Natural killer cell (primary cell): ENCODE results near the gene NAXD. TPM values are rescaled to one million over a fixed set of nuclear protein-coding genes. Genes with fewer than 3 reads are reported as not detected.

Experiments used
- ATAC-seq, 3 donors: fragments of 150-1000 bp in 2 of 3; fragments of 200-7000 bp in 1 of 3; cut with Tn5 transposase; 1 replicate in 1 of 3; 2 replicates in 2 of 3; pipeline ENCODE4 v1.10.0; 2021; ENCODE audit warnings: mild to moderate bottlenecking in 2 of 3, moderate library complexity in 2 of 3
- DNase-seq, 2 donors: peaks; one replicate each; pipeline versions ENCODE4 v3.0.0 to v3.0.0-alpha.2; 2013 to 2021; ENCODE audit warnings: mixed read lengths in 1 of 2
- H3K27ac ChIP-seq: one replicate; pipeline ENCODE4 v1.5.1; 2013; ENCODE audit warnings: mild to moderate bottlenecking, low read length
- H3K27me3 ChIP-seq: one replicate; pipeline ENCODE4 v1.6.1; 2013; ENCODE audit warnings: low read length; ENCODE audit not compliant: control insufficient read depth, insufficient read depth
- H3K36me3 ChIP-seq: one replicate; pipeline ENCODE4 v1.6.1; 2013; ENCODE audit warnings: low read length; ENCODE audit not compliant: control insufficient read depth, insufficient read depth
- H3K4me1 ChIP-seq: one replicate; pipeline ENCODE4 v1.6.1; 2013; ENCODE audit warnings: low read length; ENCODE audit not compliant: control insufficient read depth, insufficient read depth
- H3K4me3 ChIP-seq: one replicate; pipeline ENCODE4 v1.5.1; 2013; ENCODE audit warnings: low read length
- H3K9me3 ChIP-seq: one replicate; pipeline ENCODE4 v1.6.1; 2013; ENCODE audit warnings: low read length; ENCODE audit not compliant: control insufficient read depth, insufficient read depth
- H3K27ac Mint-ChIP-seq, 2 donors: one replicate each; pipeline ENCODE4 v1.8.0; 2022; ENCODE audit warnings: mild to moderate bottlenecking in 2 of 2, mixed read lengths in 2 of 2, moderate library complexity in 1 of 2
- H3K27me3 Mint-ChIP-seq, 2 donors: one replicate each; pipeline ENCODE4 v1.8.0; 2022; ENCODE audit warnings: low read depth in 2 of 2, mixed read lengths in 2 of 2
- H3K36me3 Mint-ChIP-seq: one replicate; pipeline ENCODE4 v1.8.0; 2022; ENCODE audit warnings: mixed read lengths
- H3K4me1 Mint-ChIP-seq, 2 donors: one replicate each; pipeline ENCODE4 v1.8.0; 2022; ENCODE audit warnings: mixed read lengths in 2 of 2
- H3K4me3 Mint-ChIP-seq: one replicate; pipeline ENCODE4 v1.8.0; 2022; ENCODE audit warnings: mild to moderate bottlenecking, moderate library complexity, mixed read lengths
- H3K9me3 Mint-ChIP-seq, 2 donors: one replicate each; pipeline ENCODE4 v1.8.0; 2022; ENCODE audit warnings: mixed read lengths in 2 of 2
- CTCF ChIP-seq: fragments of 200-600 bp; IDR thresholded peaks from one replicate; pipeline ENCODE4 v1.8.0; 2022; ENCODE audit warnings: antibody characterized with exemption
- WGBS: methylation state at CpG from one replicate; pipeline ENCODE4 v1.1.7; 2013; ENCODE audit warnings: missing lambda C conversion rate; ENCODE audit not compliant: insufficient coverage; 5-methylcytosine and 5-hydroxymethylcytosine counted together
- intact Hi-C: fragments of 100-400 bp; cut with micrococcal nuclease; formaldehyde crosslinking; loops from one replicate; pipeline ENCODE4 v1.14.2; 2022
- total RNA-seq, 4 donors: library from RNA; stranded (reverse); fragments of 120-200 nt in 1 of 4; gene quantifications; one replicate each; pipeline versions ENCODE4 v1.2.3 to v1.2.4, GENCODE V29; 2013 to 2022

NAXD gene
- total RNA-seq, 3 donors from 2014 or later (not counting 1 experiment from before 2014, with no cell fraction given): 6.8 to 14.0 (median 12.0) TPM

GRCh38 chr13:110651726-110652230, 36.4 kb downstream of the NAXD start:
- H3K27me3 ChIP-seq: no peaks in the 10 kb centered on the region
- peaks cover 13% of the 10 kb centered on the region for H3K4me1 ChIP-seq
- ATAC-seq (no peak), DNase-seq (no peak)
- Mint-ChIP-seq H3K4me3 (no peak overlapping the region), H3K27me3 (no peaks in the 10 kb centered on the region), H3K27ac (no peak overlapping the region), H3K4me1 (peaks cover 8 to 13% of the 10 kb centered on the region in 2 donors), H3K36me3 (no peaks in the 10 kb centered on the region), H3K9me3 (no peaks in the 10 kb centered on the region)
- no peak overlapping the region for H3K27ac ChIP-seq
- WGBS: 93% methylated on average over 16 of the region's 16 CpGs
- no peaks in the 10 kb centered on the region for H3K9me3 ChIP-seq
- peaks cover 16% of the 10 kb centered on the region for H3K36me3 ChIP-seq
- TF ChIP-seq CTCF: no peak
- intact Hi-C loops: no loop called here
- H3K4me3 ChIP-seq: no peak overlapping the region

GRCh38 chr13:110652231-110652730, 36.9 kb downstream of the NAXD start:
- ATAC-seq: no peak
- no peak for TF ChIP-seq CTCF
- no peak for DNase-seq
- H3K4me1 ChIP-seq: peaks cover 13% of the 10 kb centered on the region
- H3K27me3 Mint-ChIP-seq: no peaks in the 10 kb centered on the region
- WGBS: 81% methylated on average over 9 of the region's 10 CpGs
- H3K27me3 ChIP-seq: no peaks in the 10 kb centered on the region
- H3K4me3 Mint-ChIP-seq: no peak overlapping the region
- intact Hi-C loops: no loop called here
- H3K27ac Mint-ChIP-seq: no peak overlapping the region
- H3K4me1 Mint-ChIP-seq: peaks cover 12 to 16% of the 10 kb centered on the region in 2 donors
- no peaks in the 10 kb centered on the region for H3K9me3 Mint-ChIP-seq
- H3K36me3 Mint-ChIP-seq: no peaks in the 10 kb centered on the region
- peaks cover 16% of the 10 kb centered on the region for H3K36me3 ChIP-seq
- no peak overlapping the region for H3K4me3 ChIP-seq
- no peaks in the 10 kb centered on the region for H3K9me3 ChIP-seq
- H3K27ac ChIP-seq: no peak overlapping the region

GRCh38 chr13:110652764-110653163, 37.4 kb downstream of the NAXD start:
- H3K36me3 ChIP-seq: peaks cover 16% of the 10 kb centered on the region
- Mint-ChIP-seq H3K27ac (no peak overlapping the region), H3K4me3 (no peak overlapping the region), H3K27me3 (no peaks in the 10 kb centered on the region), H3K4me1 (peaks cover 17 to 20% of the 10 kb centered on the region in 2 donors), H3K36me3 (no peaks in the 10 kb centered on the region), H3K9me3 (no peaks in the 10 kb centered on the region)
- H3K9me3 ChIP-seq: no peaks in the 10 kb centered on the region
- H3K27ac ChIP-seq: no peak overlapping the region
- H3K4me3 ChIP-seq: no peak overlapping the region
- ATAC-seq: no peak
- H3K27me3 ChIP-seq: no peaks in the 10 kb centered on the region
- DNase-seq: no peak
- TF ChIP-seq CTCF: no peak
- 67% methylated on average over 5 of the region's 10 CpGs for WGBS
- H3K4me1 ChIP-seq: peaks cover 13% of the 10 kb centered on the region
- intact Hi-C loops: no loop called here

GRCh38 chr13:110653271-110653670, 37.9 kb downstream of the NAXD start:
- intact Hi-C loops: no loop called here
- Histone ChIP-seq H3K4me1 (peaks cover 13% of the 10 kb centered on the region), H3K4me3 (no peak overlapping the region), H3K27me3 (no peaks in the 10 kb centered on the region), H3K36me3 (peaks cover 15% of the 10 kb centered on the region), H3K9me3 (no peaks in the 10 kb centered on the region), H3K27ac (no peak overlapping the region)
- ATAC-seq: no peak
- Mint-ChIP-seq H3K27me3 (no peaks in the 10 kb centered on the region), H3K27ac (no peak overlapping the region), H3K4me1 (peaks cover 22 to 26% of the 10 kb centered on the region in 2 donors), H3K9me3 (no peaks in the 10 kb centered on the region), H3K4me3 (no peak overlapping the region), H3K36me3 (no peaks in the 10 kb centered on the region)
- WGBS: 71% methylated on average over 14 of the region's 14 CpGs
- TF ChIP-seq CTCF: no peak
- no peak for DNase-seq
